HFFc6 (cell line): Measurements from ENCODE around the gene ALS2. TPM values are rescaled to one million over a fixed set of nuclear protein-coding genes. Genes with fewer than 3 reads are reported as not detected.
"Not testable (repeated sequence)": the region's sequence is repeated elsewhere in the genome, so short reads cannot be mapped to it uniquely, and the experiment has no call there.

Source experiments
- DNase-seq: peaks from one replicate; pipeline ENCODE4 v3.0.0-alpha.2; 2018
- H3K27ac Mint-ChIP-seq: 2 replicates; pipeline ENCODE4 v1.8.0; 2020; ENCODE audit warnings: mild to moderate bottlenecking, mixed read lengths
- H3K27me3 Mint-ChIP-seq: 2 replicates; pipeline ENCODE4 v1.8.0; 2021; ENCODE audit warnings: mild to moderate bottlenecking, moderate library complexity, mixed read lengths; ENCODE audit not compliant: insufficient read depth
- H3K36me3 Mint-ChIP-seq: 2 replicates; pipeline ENCODE4 v1.8.0; 2021; ENCODE audit warnings: low read depth, mixed read lengths
- H3K4me1 Mint-ChIP-seq: 2 replicates; pipeline ENCODE4 v1.8.0; 2020; ENCODE audit warnings: low read depth, mixed read lengths
- H3K4me3 Mint-ChIP-seq: 2 replicates; pipeline ENCODE4 v1.8.0; 2020; ENCODE audit warnings: mild to moderate bottlenecking, moderate library complexity, mixed read lengths
- H3K9me3 Mint-ChIP-seq: 2 replicates; pipeline ENCODE4 v1.8.0; 2020; ENCODE audit warnings: mild to moderate bottlenecking, mixed read lengths
- CTCF ChIP-seq: fragments of 200-600 bp; sonication (generic); IDR thresholded peaks from 2 replicates; pipeline ENCODE4 v1.5.0; 2021; ENCODE audit warnings: antibody characterized with exemption, mild to moderate bottlenecking
- total RNA-seq, 6 experiments: library from RNA; stranded (reverse); fragmentation: NEBNext Ultra II Directional; extraction: Animal tissue kit (Norgen Biotek cat#: 25700); gene quantifications; 2 replicates in 1 of 6; 3 replicates in 5 of 6; pipeline ENCODE4 v1.2.3, GENCODE V29; 2021

Gene ALS2
- total RNA-seq, 6 experiments from 2014 or later = 44.8 to 54.0 (median 46.4) TPM

DNA sequence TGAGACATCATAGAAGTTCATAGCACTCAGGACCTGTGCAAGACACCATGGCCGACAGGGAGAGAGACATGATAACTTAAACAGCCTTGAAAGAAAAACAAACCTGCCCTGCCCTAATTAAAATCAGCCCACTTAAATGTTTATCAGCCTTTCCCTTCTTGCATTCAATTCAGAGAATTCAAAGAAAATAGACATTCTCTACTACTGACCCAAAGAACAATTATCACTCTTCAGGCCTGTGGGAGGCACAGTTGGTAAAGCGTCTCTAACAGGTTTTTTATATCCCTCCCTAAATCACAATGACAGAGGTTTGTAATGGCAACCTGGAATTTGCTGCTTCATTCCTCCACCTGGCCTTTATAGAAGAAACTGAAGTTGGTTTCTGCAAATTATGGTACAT lies 27.3 kb upstream of the ALS2 start:
- no peak for TF ChIP-seq CTCF
- Mint-ChIP-seq H3K4me1 (peaks cover 67% of the 10 kb centered on the region), H3K9me3 (no peaks in the 10 kb centered on the region), H3K36me3 (peaks cover 28% of the 10 kb centered on the region), H3K4me3 (peak overlapping the region; percentile 92), H3K27ac (peak overlapping the region; percentile 89), H3K27me3 (no peaks in the 10 kb centered on the region)
- no peak for DNase-seq

DNA sequence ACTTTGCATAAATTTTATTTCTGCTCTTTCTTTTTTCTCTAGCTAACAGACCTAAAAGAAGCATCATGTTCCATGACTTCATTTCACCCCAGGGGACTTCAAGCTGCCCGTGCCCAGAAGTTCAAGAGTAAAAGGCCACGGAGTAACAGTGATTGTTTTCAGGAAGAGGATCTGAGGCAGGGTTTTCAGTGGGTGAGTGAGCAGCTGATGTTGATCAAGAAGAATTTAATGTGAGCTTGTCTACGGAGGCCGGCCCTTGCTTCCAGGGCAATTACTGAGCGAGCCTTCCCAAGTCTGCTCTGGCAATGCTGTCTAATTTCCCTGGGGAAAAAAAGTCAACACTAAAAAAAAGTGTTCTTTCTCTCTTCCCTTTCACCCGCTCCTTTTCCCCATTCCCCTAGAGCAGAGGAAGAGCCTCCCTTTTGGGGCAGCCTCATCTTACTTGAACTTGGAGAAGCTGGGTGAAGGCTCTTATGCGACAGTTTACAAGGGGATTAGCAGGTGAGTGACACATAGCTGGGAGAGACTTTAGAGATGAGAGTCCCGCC lies 26.8 kb upstream of the ALS2 start:
- Mint-ChIP-seq H3K27me3 (no peaks in the 10 kb centered on the region), H3K4me3 (peak overlapping the region; percentile 92), H3K9me3 (no peaks in the 10 kb centered on the region), H3K4me1 (peaks cover 69% of the 10 kb centered on the region), H3K36me3 (peaks cover 26% of the 10 kb centered on the region), H3K27ac (peak overlapping the region; percentile 89)
- TF ChIP-seq CTCF = no peak
- DNase-seq = peak; percentile 43

GRCh38 chr2:201806442-201807170 lies 25.9 kb upstream of the ALS2 start, which contains the start of gene CDK15:
Gene CDK15, plus strand, starts transcription at chr2:201806537. Its CDS starts 128 bp downstream, at chr2:201806665.
- DNase-seq = peak; percentile 60
- Mint-ChIP-seq H3K27ac (peak within 1 kb of the TSS; percentile 89), H3K4me1 (peaks cover 74% of the 10 kb centered on the region), H3K9me3 (no peaks in the 10 kb centered on the region), H3K4me3 (peak within 1 kb of the TSS; percentile 92), H3K36me3 (peaks cover 30% of the 10 kb centered on the region), H3K27me3 (no peaks in the 10 kb centered on the region)
- no peak for TF ChIP-seq CTCF

GRCh38 chr2:201798914-201799285 lies 18.2 kb upstream of the ALS2 start:
- Mint-ChIP-seq H3K4me3 (peak overlapping the region; percentile 66), H3K4me1 (peaks cover 83% of the 10 kb centered on the region)
- peak; percentile 49 for DNase-seq

GRCh38 chr2:201798252-201798913 lies 17.6 kb upstream of the ALS2 start:
- H3K4me1 Mint-ChIP-seq = peaks cover 83% of the 10 kb centered on the region
- DNase-seq = peak; percentile 94
- peaks cover 6% of the 10 kb centered on the region; the same call in 1 of the 2 replicates for H3K36me3 Mint-ChIP-seq
- H3K27me3 Mint-ChIP-seq = no peaks in the 10 kb centered on the region
- peak overlapping the region; percentile 97 for H3K27ac Mint-ChIP-seq
- peak overlapping the region; percentile 66 for H3K4me3 Mint-ChIP-seq
- no peak for TF ChIP-seq CTCF
- no peaks in the 10 kb centered on the region for H3K9me3 Mint-ChIP-seq

More at GRCh38 chr2:201798914-201799285, 18.2 kb upstream of the ALS2 start:
- H3K27me3 Mint-ChIP-seq, H3K9me3 Mint-ChIP-seq, H3K36me3 Mint-ChIP-seq: not testable (repeated sequence)
- H3K27ac Mint-ChIP-seq = peak overlapping the region; percentile 97
- TF ChIP-seq CTCF = peak; percentile 72
